Activated CD4-positive, alpha-beta memory T cell treated with anti-CD3 and anti-CD28 coated beads, Interleukin-2, amount 10 ng/mL, durations not matched to agents 7 days and 5 days (primary cell): ENCODE data around the gene SEC62. TPM values are rescaled to one million over a fixed set of nuclear protein-coding genes. Genes with fewer than 3 reads are reported as not detected.

Source experiments
- CTCF ChIA-PET: fragments of 350-600 bp; sonication (Branson Sonifier 250); formaldehyde crosslinking; loops from one replicate; lab custom pipeline; 2021; ENCODE audit warnings: antibody characterized with exemption, inconsistent platforms; lab: Charles Lee
- POLR2A ChIA-PET: fragments of 350-600 bp; sonication (Branson Sonifier 250); formaldehyde crosslinking; loops from one replicate; lab custom pipeline; 2021; ENCODE audit warnings: antibody characterized with exemption; lab: Charles Lee
- DNase-seq: peaks from one replicate; pipeline ENCODE4 v3.0.0-alpha.2; 2020
- H3K27ac Mint-ChIP-seq: one replicate; pipeline ENCODE4 v1.8.0; 2021; ENCODE audit warnings: mild to moderate bottlenecking, mixed read lengths
- H3K27me3 Mint-ChIP-seq: one replicate; pipeline ENCODE4 v1.8.0; 2021; ENCODE audit warnings: mixed read lengths
- H3K36me3 Mint-ChIP-seq: one replicate; pipeline ENCODE4 v1.8.0; 2021; ENCODE audit warnings: low read depth, mixed read lengths
- H3K4me1 Mint-ChIP-seq: one replicate; pipeline ENCODE4 v1.8.0; 2021; ENCODE audit warnings: mixed read lengths
- H3K4me3 Mint-ChIP-seq: one replicate; pipeline ENCODE4 v1.8.0; 2021; ENCODE audit warnings: mild to moderate bottlenecking, mixed read lengths
- H3K9me3 Mint-ChIP-seq: one replicate; pipeline ENCODE4 v1.8.0; 2021; ENCODE audit warnings: mixed read lengths
- total RNA-seq, 2 experiments: library from RNA; stranded (reverse); gene quantifications; one replicate each; pipeline ENCODE4 v1.2.3, GENCODE V29; 2021

The SEC62 gene
- total RNA-seq, 2 experiments from 2014 or later: 53.7 to 57.9 TPM

DNA sequence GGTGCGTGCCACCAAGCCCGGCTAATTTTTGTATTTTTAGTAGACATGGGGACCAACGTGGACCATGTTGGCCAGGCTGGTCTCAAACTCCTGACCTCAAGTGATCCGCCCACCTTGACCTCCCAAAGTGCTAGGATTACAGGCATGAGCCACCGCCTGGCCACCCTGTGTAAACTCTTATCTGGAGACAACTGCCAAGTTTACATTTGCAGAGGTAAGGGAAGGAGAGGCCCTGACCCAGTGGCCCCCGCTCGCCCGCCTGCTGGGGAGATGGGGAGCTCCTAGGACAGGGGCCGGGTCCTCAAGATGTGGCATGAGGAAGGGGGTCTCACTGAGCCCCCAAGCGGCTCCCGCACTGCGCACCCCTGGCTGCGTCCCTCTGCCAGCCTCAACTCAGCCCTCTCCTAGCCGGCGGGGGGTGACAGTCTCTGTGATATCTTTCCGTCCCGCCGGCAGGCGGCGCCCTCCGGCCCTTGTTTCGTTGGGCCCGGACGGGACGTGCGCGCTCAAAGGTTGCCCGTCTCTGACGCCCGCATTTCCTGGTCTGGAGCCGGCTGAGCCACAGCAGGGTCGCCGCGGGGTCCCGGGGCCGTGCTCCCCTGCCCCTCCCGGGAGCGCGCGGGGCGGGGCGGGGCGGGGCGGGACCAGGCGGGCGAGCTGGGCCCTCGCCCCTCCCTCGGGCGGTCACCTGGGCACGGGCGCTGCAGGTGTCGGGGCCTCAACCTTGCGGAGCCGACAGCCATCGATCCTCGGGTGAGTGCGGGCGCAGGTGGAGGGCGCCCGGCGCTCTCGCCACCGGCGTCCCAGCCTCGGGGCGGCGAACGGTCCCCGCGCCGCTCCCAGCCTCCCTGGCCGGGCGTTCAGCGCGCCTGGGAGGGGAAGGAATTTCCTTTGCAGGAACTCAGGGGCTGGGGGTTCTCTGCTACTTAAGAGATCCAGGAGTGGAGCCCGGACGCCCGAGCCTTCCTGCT lies 71.1 kb downstream of the SEC62 start, which contains the start of gene GPR160:
Gene GPR160, plus strand, starts transcription at position 533 of the 971 bp plus-strand sequence. CDS start 45,978 bp downstream, outside the sequence.
- Mint-ChIP-seq H3K9me3 (peaks cover 7% of the 10 kb centered on the region), H3K4me3 (peak within 1 kb of the TSS; percentile 81), H3K27me3 (no peaks in the 10 kb centered on the region), H3K36me3 (peaks cover 5% of the 10 kb centered on the region), H3K4me1 (peaks cover 38% of the 10 kb centered on the region), H3K27ac (peak within 1 kb of the TSS; percentile 36)
- ChIA-PET CTCF (interaction anchor here (0.6 to 1.7 kb wide), 8 partner anchors 9 to 889 kb away, joined by 3 to 5 read pairs (median 3); no protein-coding TSS in a partner anchor), POLR2A (interaction anchor here (0.6 to 1.0 kb wide), 2 partner anchors 142 to 266 kb away, joined by 3 to 4 read pairs; no protein-coding TSS in a partner anchor)
- peak; percentile 86 for DNase-seq

DNA sequence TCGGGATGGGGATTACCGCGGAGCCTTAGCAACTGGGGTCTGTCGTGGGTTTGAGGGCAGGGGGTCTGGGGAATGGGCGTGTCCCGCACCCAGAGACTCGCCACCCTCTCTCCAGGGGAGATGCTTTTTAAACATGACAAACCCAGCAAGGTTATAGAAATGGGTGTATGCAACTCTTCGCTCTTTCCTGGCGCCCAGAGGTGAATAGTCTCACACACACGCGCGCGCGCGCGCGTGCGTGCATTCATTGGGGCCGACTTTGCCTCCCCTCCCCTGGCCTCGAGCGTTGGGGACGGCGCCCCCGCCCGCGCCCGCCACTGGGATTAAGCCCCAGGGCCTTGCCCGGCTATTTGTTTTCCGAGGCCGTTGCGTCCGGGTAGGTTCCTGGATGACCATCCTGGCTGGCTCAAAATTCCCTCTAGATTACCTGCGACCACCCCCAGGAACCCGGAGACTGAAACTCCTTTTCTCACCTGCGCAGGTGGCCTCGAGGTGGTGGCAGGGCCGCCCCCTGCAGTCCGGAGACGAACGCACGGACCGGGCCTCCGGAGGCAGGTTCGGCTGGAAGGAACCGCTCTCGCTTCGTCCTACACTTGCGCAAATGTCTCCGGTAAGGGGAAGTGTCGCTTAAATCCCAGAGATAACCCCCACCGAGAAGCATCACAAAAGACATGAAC lies 72.0 kb downstream of the SEC62 start:
- Mint-ChIP-seq H3K27me3 (no peaks in the 10 kb centered on the region), H3K4me3 (peak overlapping the region; percentile 81)
- POLR2A ChIA-PET: interaction anchor here (1.0 kb wide), 1 partner anchor 278 kb away, joined by 3 read pairs; no protein-coding TSS in a partner anchor

GRCh38 chr3:170040418-170040817 lies 73.8 kb downstream of the SEC62 start:
- Mint-ChIP-seq H3K4me1 (peaks cover 33% of the 10 kb centered on the region), H3K36me3 (peaks cover 2% of the 10 kb centered on the region), H3K27me3 (no peaks in the 10 kb centered on the region), H3K27ac (no peak overlapping the region), H3K4me3 (no peak overlapping the region), H3K9me3 (no peaks in the 10 kb centered on the region)
- CTCF ChIA-PET: interaction anchor here (0.7 to 1.4 kb wide), 4 partner anchors 14 to 340 kb away, joined by 3 to 4 read pairs (median 3); no protein-coding TSS in a partner anchor
- DNase-seq: no peak
- POLR2A ChIA-PET: interaction anchor here (1.0 kb wide), 1 partner anchor 140 kb away, joined by 3 read pairs; no protein-coding TSS in a partner anchor

More for the DNA sequence above, 72.0 kb downstream of the SEC62 start:
- peaks cover 32% of the 10 kb centered on the region for H3K4me1 Mint-ChIP-seq
- peaks cover 5% of the 10 kb centered on the region for H3K36me3 Mint-ChIP-seq
- CTCF ChIA-PET: interaction anchor here (1.0 to 1.7 kb wide), 6 partner anchors 13 to 276 kb away, joined by 3 to 5 read pairs (median 4); no protein-coding TSS in a partner anchor
- H3K27ac Mint-ChIP-seq: peak overlapping the region; percentile 36
- H3K9me3 Mint-ChIP-seq: peaks cover 4% of the 10 kb centered on the region
- DNase-seq: peak; percentile 32

DNA sequence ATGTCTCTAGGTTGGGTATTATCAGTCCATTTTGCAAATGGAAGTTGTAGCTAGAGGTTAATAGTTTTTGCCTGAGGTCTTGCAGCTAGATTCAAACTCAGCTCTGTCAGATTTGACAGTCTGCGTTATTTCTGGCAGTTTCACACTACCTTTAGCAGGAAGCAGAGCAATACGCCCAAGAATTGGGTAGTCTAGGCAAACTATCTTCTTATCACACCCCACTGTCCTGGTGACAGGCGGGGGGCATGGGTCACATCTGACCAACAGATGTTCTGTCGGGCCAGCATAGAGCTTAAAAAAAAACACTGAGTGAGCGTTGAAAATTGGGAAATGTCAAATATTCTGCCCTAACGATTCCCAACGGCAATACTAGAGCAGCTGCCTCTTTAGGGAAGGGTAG lies 76.9 kb downstream of the SEC62 start:
- ChIA-PET CTCF (interaction anchor here (1.4 kb wide), 1 partner anchor 23 kb away, joined by 3 read pairs; no protein-coding TSS in a partner anchor), POLR2A (interaction anchor here (0.6 kb wide), 1 partner anchor 280 kb away, joined by 3 read pairs; no protein-coding TSS in a partner anchor)
- no peaks in the 10 kb centered on the region for H3K9me3 Mint-ChIP-seq
- no peak for DNase-seq
- no peaks in the 10 kb centered on the region for H3K27me3 Mint-ChIP-seq
- H3K36me3 Mint-ChIP-seq: no peaks in the 10 kb centered on the region
- H3K4me1 Mint-ChIP-seq: peaks cover 32% of the 10 kb centered on the region
- H3K27ac Mint-ChIP-seq: no peak overlapping the region
- no peak overlapping the region for H3K4me3 Mint-ChIP-seq

DNA sequence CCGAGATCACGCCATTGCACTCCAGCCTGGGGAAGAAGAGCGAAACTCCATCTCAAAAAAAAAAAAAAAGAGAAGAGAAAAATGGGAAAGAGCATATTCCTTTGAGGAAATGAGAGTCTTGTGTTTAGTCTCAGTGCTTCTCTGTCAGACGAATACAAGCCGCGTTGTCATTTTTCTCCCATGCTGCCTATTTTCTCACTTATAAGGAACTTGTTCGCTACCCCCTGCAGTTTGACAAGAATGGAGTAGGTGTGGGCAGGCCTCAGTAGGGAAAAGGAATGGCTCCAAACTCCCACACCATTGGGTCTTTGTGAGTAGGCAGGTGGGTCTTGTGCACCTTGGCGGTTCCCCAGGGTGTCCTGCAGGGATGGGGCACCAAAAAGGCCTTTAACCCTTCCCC lies 77.7 kb downstream of the SEC62 start:
- CTCF ChIA-PET: interaction anchor here (1.4 kb wide), 2 partner anchors 22 to 181 kb away, joined by 3 to 4 read pairs; no protein-coding TSS in a partner anchor
- POLR2A ChIA-PET: interaction anchor here (0.6 to 1.2 kb wide), 2 partner anchors 14 to 281 kb away, joined by 3 read pairs; no protein-coding TSS in a partner anchor
- Mint-ChIP-seq H3K4me3 (no peak overlapping the region), H3K9me3 (no peaks in the 10 kb centered on the region), H3K27ac (no peak overlapping the region), H3K27me3 (no peaks in the 10 kb centered on the region), H3K36me3 (no peaks in the 10 kb centered on the region), H3K4me1 (peaks cover 24% of the 10 kb centered on the region)
- DNase-seq: no peak

- no peak for DNase-seq
- H3K27me3 Mint-ChIP-seq: no peaks in the 10 kb centered on the region
- H3K4me3 Mint-ChIP-seq: no peak overlapping the region
- ChIA-PET CTCF (interaction anchor here (1.4 kb wide), 2 partner anchors 21 to 181 kb away, joined by 3 to 4 read pairs; no protein-coding TSS in a partner anchor), POLR2A (interaction anchor here (0.7 to 1.2 kb wide), 2 partner anchors 13 to 18 kb away, joined by 3 read pairs; no protein-coding TSS in a partner anchor)
- peak overlapping the region; percentile 55 for H3K27ac Mint-ChIP-seq
- no peaks in the 10 kb centered on the region for H3K36me3 Mint-ChIP-seq
- H3K4me1 Mint-ChIP-seq: peaks cover 24% of the 10 kb centered on the region
- H3K9me3 Mint-ChIP-seq: no peaks in the 10 kb centered on the region
These were observed 78.2 kb downstream of the SEC62 start for GRCh38 chr3:170044795-170045244.

DNA sequence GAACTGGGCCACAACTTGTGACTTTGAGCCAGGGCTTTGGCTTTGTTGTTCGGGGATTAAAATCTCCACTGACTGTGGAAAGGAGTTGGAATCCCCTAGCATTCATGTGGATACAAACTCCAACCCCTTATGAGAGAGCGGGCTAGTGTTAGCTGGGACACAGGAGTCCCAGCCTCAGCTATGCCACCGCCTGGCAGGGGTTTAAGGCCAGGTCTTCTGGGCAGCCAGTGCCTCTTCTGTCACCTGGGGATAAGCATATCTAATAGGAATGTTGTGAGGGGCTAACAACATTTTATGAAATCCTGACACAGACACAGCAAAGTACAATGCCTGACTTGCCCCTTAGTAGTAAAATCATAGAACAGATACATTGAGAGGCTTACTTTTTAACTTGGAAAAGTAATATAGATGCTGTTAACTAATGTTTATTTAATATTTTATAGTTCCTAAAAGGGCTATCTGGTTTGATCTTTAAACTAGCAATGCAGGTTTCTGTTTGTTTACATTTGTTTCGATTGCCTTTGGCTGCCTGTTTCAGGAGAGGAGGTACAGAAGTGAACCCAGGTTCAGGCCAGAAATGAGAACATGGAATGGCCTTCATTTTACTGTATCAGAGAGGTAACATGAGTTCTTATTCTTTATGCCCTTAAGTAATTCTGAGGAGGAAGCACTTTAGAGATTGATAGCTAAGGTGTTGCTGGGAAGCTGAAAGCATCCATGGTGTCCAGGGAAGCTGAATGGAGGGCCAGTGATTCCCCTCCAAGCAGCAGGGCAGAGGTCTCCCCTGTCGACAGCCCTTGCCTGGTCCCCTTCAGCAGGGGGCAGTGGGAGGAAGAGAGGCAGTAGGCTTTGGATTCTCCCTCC lies 79.9 kb downstream of the SEC62 start:
- ChIA-PET POLR2A (interaction anchor here (1.1 kb wide), 1 partner anchor 8 kb away, joined by 3 read pairs; no protein-coding TSS in a partner anchor), CTCF (no interaction called here)
- Mint-ChIP-seq H3K27me3 (no peaks in the 10 kb centered on the region), H3K4me3 (no peak overlapping the region), H3K4me1 (peaks cover 20% of the 10 kb centered on the region), H3K9me3 (no peaks in the 10 kb centered on the region), H3K36me3 (peaks cover 3% of the 10 kb centered on the region), H3K27ac (no peak overlapping the region)
- no peak for DNase-seq

GRCh38 chr3:170047133-170047404 lies 80.5 kb downstream of the SEC62 start:
- CTCF ChIA-PET: interaction anchor here (0.6 kb wide), 1 partner anchor 296 kb away, joined by 4 read pairs; no protein-coding TSS in a partner anchor
- no peak for DNase-seq
- Mint-ChIP-seq H3K27me3 (no peaks in the 10 kb centered on the region), H3K27ac (no peak overlapping the region), H3K4me1 (peaks cover 20% of the 10 kb centered on the region), H3K4me3 (no peak overlapping the region), H3K9me3 (no peaks in the 10 kb centered on the region), H3K36me3 (peaks cover 3% of the 10 kb centered on the region)
- POLR2A ChIA-PET: no interaction called here

Other genes with a start within 250 kb of the SEC62 start
- gene TERC, start 201.7 kb upstream of the SEC62 start, total RNA-seq: 1 to 10 TPM; 1.9 to 4.0 TPM
- gene ACTRT3, start 197.2 kb upstream of the SEC62 start, total RNA-seq: under 1 TPM; 0.43 to 0.58 TPM
- 10 to 100 TPM; 14.9 to 15.6 TPM for gene MYNN, start 193.4 kb upstream of the SEC62 start, total RNA-seq
- gene LRRIQ4, start 153.9 kb upstream of the SEC62 start, total RNA-seq: not detected
- gene LRRC34, start 153.9 kb upstream of the SEC62 start, total RNA-seq: 1 to 10 TPM; 5.6 to 6.0 TPM
- not detected for gene LRRC31, start 96.9 kb upstream of the SEC62 start, total RNA-seq
- not detected for gene SAMD7, start 55.2 kb upstream of the SEC62 start, total RNA-seq
- 10 to 100 TPM; 13.8 TPM for gene GPR160, start 71.2 kb downstream of the SEC62 start, total RNA-seq
- gene PHC3, start 214.9 kb downstream of the SEC62 start, total RNA-seq: 10 to 100 TPM; 74.5 TPM